Measurements from ENCODE around the gene UGT1A6.

UGT1A6 gene

DNA sequence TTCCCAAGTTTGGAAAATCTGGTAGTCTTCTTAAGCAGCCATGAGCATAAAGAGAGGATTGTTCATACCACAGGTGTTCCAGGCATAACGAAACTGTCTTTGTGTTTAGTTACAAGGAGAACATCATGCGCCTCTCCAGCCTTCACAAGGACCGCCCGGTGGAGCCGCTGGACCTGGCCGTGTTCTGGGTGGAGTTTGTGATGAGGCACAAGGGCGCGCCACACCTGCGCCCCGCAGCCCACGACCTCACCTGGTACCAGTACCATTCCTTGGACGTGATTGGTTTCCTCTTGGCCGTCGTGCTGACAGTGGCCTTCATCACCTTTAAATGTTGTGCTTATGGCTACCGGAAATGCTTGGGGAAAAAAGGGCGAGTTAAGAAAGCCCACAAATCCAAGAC lies 79.5 kb downstream of the UGT1A6 start:
- no peak for DNase-seq

GRCh38 chr2:233772583-233772982 lies 79.9 kb downstream of the UGT1A6 start:
- no peak for DNase-seq

DNA sequence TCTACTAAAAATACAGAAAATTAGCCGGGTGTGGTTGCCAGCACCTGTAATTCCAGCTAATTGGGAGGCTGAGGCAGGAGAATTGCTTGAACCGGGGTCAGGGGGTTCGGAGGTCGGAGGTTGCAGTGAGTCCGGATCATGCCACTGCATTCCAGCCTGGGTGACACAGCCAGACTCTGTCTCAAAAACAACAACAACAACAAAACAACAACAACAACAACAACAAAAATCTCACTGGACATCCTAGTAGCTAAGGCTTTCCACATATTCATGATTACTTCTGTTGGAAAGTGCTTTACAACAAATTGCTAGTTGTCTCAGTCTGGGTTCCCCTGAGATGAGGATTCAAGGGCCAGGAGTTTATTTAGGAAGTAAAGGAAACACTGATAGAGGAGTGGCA lies 81.2 kb downstream of the UGT1A6 start:
- DNase-seq, result no peak

DNA sequence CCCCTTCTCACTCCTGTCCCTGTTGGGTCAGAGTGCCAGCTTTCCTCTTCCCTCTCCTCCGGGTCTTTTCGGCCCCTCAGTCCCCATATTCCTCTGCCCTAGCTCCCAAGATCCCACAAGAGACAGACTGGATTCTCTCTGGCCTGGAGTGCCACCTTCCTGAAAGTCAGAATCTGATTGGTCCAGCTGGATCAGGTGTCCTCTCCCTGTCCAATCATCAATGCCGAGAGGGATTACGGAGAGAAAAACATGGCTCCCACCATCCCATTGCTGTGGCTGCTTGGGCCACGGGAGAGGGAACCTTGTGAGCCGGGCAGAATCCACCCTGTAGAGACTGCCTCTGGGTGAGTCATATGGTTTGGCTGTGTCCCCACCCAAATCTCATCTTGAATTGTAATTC lies 82.7 kb downstream of the UGT1A6 start:
- DNase-seq, result no peak

- DNase-seq, result no peak
These were observed 85.3 kb downstream of the UGT1A6 start, which contains the start of gene MROH2A for GRCh38 chr2:233778030-233778429. MROH2A (plus strand) TSS chr2:233778330; CDS start chr2:233779359, 1,029 bp downstream.

GRCh38 chr2:233779722-233780121 lies 87.0 kb downstream of the UGT1A6 start:
- DNase-seq, result no peak

- no peak for DNase-seq
These were observed 88.1 kb downstream of the UGT1A6 start for GRCh38 chr2:233780771-233781170.

DNA sequence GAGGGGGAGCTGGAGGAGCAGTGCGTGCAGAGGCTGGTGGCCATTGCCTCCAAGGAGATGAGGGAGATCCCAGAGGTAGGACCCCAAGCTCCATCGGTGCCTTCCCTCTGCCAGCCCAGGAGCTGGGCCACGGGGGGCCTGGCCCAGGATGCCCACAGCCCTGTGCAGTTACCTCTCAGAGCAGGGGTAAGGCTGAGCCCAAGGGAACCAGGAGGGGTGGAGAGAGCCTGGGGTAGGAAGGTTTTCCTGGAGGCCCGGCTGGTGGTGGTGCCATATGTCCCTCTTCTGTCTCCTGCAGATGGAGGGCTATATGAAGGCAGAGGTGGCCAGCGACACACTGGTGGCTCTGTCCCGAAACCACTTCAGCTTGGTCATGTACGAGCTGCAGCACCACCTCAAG lies 96.9 kb downstream of the UGT1A6 start:
- DNase-seq, result no peak

DNA sequence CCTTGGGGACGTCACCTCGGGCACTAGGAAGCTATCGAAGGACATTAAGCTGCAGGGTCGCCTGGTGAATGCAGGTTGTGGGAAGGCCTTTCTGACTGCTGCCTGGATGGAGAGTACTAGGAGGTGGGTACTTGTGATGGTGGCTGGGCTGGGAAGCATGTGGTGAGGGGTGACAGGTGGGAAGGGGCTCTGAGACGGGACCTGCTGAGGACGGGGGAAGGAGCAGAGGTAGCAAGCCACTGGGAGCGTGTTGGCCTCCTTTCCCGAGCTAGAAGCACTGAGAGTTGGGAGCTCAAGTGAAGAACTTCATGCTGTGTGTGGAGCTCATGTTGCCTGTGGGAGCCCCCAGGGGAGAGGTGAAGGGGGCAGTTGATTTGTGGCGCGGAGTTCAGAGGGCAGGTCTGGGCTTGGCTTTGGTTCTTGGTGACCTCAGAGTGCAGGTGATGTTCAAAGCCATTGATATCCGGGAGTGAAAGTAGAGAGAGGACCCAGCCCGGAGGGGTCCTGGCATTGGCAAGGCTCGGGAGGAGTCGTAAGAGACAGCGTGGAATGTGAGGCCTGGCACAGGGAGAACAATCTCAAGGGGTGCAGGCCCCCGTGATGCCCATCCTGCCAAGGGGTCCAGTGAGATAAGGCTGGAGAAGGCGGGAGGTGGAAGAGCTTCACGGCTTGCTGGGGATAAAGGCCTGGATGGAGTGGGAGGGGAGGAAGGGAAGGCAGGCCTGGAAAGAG lies 98.6 kb downstream of the UGT1A6 start:
- no peak for DNase-seq

GRCh38 chr2:233791883-233792329 lies 99.2 kb downstream of the UGT1A6 start:
- DNase-seq, result no peak

GRCh38 chr2:233792720-233793119 lies 100.0 kb downstream of the UGT1A6 start:
- no peak for DNase-seq

DNA sequence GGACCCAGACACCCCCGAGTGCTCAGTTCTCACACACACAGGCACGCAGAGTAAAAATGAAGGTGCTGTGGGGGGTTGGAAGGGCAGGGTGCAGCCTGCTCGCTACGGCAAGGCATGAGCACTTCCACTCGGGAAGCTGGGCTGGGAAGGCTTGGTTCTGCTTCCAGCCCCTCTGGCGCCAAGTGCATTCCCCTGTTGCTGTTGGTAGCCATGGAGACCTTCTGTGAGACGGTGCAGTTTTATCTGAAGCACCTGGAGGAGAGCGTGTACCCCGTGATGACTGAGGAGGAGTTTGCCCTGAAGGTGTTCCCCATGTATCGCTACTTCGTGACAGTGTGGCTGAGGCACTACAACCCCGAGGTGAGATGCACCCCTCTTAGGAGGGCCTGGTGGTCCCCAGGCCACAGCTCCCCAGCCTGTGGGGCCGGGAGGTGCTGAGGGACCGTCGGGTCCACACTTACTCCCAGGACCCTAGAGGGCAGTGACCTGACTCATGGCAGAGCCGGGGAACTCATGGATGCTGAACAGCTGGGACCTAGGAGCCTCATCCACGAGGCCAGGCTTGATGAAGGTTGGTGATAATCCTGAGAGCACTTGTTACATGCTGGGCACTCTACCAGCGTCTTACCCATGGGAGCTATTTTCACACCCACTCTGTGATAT lies 100.9 kb downstream of the UGT1A6 start:
- no peak for DNase-seq

DNA sequence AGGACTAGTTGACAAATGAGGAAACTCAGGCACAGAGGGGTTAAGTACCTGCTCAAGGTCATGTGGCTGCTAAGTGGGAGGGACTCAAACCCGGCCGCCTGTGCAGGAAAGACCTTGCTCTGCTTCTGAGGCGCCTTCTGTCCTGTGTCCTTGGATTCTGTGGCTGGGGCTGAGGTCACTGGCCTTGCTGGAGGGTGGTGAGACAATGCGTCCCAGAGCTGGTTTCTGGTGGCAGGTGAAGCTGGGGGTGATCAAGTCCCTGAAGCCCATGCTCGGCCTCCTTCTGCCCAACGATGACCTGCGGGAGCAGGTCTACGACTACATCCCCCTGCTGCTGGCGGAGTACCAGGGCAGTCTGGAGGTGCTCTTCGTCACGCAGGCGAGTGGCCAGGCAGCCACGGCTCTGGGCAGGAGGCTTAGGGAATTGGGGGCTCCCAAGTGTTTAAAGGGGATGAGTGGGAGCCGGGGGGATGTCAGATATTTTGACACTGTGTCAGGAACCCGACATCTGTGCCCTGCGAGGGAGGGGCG lies 101.5 kb downstream of the UGT1A6 start:
- DNase-seq, result no peak

DNA sequence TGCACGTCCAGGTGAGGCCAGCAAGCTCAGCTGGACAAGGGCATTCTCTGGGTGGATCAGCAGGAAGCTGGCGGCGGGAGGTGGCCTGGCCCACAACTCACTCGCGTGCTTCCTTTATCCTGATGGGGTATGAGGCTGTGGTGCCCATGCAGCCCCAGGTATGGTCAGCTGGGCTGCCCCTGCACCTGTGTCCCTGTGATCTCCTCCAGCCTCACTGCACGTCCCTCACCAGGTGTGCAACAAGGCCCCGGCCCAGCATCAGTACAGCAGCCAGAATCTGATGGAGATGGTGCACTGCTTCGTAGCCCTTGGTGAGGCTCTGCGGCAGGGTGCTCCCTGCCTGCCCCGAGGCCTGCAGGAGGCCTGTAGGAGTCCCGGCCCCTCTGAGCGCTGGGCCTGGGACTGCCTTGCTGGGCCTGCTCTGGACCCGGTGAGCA lies 103.1 kb downstream of the UGT1A6 start:
- no peak for DNase-seq

- no peak for DNase-seq
These were observed 103.6 kb downstream of the UGT1A6 start for GRCh38 chr2:233796254-233796653.

DNA sequence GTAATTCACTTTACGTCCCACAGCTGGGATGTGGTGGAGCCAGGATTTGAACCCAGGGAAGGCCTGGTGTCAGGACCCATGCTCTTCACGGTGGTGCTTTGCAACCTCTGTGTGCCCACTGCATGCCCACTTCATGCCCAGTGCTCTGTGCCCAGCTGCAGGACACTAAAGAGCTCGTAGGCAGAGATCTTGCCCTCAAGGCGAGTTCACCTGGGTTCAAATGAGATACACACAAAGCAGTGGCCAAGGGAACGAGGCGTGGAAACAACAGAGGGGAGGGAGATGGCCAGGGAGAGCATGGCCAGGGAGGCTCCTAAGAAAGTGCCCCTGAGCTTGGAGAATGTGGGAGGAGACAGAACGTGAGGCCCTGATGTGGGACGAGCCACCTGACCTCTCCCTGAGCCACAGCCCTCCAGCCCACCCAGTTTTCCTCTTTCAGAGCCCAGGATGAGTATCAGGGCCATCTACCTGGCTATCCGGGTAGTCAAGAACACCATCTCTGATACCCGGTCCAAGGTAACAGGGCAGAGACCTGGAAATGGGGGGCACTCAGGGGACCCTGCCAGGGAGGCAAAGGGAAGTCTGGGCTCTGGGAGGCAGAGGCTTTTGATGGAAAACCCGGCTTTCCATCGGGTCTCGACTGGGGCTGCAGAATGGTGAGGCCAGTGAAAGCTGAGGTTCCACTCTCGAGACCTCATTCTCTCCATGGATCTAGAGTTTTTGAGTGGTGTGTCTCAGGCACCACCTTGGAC lies 105.8 kb downstream of the UGT1A6 start:
- DNase-seq, result no peak

- DNase-seq, result no peak
These were observed 106.5 kb downstream of the UGT1A6 start for GRCh38 chr2:233799087-233799665.

DNA sequence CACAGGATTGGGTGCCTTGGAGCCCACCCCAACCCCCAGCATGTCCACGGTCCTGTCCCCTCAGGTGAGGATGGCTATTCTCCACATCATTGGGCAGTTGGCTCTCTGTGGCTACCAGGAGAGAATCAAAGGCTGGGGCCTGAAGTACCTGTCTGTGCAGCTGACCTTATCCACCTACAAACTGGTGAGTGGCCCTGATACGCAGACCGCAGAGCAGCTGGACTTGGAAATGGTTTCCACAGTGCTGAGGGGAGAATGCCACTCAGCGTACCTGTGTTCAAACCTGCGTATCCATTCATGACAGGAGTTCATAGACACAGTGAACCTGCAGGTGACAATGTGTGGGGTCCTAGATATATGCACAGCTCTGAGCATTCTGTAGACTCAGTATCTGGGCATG lies 107.0 kb downstream of the UGT1A6 start:
- DNase-seq, result no peak

DNA sequence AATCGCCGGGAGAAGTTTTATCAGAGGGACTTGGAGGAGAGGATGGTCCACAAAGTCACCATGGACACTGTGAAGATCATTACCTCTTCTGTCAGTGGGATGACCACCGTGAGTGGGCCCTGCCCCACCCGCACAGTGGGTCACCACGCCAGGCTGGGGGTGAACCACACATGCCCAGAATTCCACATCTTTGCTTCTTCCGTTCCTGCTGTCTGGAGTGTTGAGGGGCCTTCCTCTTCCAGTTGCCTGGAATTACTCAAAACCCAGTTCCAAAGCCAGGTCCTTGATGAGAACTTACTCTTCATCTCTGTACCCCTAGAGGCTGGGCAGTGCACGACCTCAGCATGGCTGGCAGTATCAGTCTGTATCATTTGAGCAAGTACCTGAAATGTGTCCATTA lies 107.5 kb downstream of the UGT1A6 start:
- no peak for DNase-seq

- no peak for DNase-seq
These were observed 108.9 kb downstream of the UGT1A6 start for GRCh38 chr2:233801357-233802131.

DNA sequence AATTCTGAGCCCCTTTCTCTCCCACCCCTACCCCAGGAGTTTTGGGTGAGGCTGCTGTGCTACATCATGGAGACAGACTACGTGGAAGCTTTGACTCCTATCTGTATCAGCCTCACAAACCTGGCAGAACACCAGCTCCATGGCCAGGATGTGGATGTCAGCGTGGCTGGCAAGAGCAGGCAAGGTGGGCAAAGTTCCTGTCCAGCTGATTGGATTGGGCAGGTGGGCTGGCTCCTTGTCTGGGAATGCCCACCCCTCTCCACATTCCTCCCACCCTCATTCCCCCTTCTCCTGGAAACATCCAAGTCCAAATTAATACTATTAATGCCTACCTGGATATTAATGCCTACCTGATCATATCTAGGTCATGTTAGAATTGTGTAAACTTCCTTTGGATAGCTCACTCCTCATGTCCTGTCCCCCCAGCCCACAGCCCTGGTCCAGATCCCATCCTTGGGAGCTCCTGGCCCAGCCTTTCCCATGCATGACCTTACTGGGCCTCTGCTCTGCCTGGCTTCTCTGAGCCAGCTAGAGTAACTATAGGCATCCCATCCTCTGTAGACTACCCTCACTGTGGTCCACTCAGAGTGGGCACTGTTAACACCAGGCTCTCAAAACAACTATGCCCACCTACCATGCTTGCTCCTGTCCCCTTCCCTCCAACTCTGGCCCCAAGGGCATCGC lies 109.6 kb downstream of the UGT1A6 start:
- no peak for DNase-seq

All from hippocampal formation (tissue), 2 donors.